Stomach (tissue), 4 donors: ENCODE data around the gene SPG7.

Source experiments
- CTCF ChIP-seq, 7 experiments: fragments of 450-650 bp in 4 of 7; fragments of 200-600 bp in 3 of 7; sonication (generic) in 3 of 7; IDR thresholded peaks; one replicate each; pipeline ENCODE4 v1.5.1; 2016 to 2019; ENCODE audit warnings: antibody characterized with exemption in 7 of 7, control low read depth in 2 of 7, mild to moderate bottlenecking in 1 of 7
- POLR2A ChIP-seq, 4 donors: fragments of 450-650 bp; IDR thresholded peaks; one replicate each; pipeline ENCODE4 v1.6.1; 2016; ENCODE audit warnings: antibody characterized with exemption in 4 of 4, control low read depth in 2 of 4, mild to moderate bottlenecking in 1 of 4, moderate library complexity in 1 of 4

GRCh38 chr16:89530401-89531381, 22.5 kb downstream of the SPG7 start:
- TF ChIP-seq POLR2A (IDR thresholded peaks at IDR 0.05) (no peak), CTCF (IDR thresholded peaks at IDR 0.05) (no peak)
